GM21723 (cell line): Measurements from ENCODE around the gene NSUN7.

Experiments
- ATAC-seq: cut with Tn5 transposase; IDR thresholded peaks from one replicate; pipeline ENCODE4 v1.9.1; 2021; ENCODE audit warnings: mild to moderate bottlenecking, moderate library complexity; ENCODE audit not compliant: unreplicated experiment

The NSUN7 gene

GRCh38 chr4:40844261-40844660 is 94.5 kb downstream of the NSUN7 start:
- no peak for ATAC-seq

GRCh38 chr4:40845154-40845835 is 95.5 kb downstream of the NSUN7 start:
- no peak for ATAC-seq

DNA sequence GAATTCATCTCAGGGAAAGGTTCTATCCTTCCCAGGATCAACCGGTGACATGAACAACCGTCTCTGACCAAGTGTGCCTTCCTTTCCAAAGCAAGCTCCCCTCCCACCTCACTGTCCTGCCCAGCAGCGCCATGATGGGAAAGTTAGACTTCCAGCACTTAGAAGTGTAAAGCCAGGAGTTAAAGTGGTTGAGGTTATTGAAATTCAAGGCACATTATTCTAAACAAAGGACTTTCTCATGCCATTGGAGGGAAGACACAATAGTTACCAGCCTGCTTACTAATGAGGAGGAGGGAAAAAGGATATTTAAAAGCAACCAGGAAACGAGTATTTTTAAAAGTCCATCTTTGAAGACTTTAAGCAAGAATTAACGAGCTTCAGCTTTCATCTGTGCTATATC is 96.8 kb downstream of the NSUN7 start:
- ATAC-seq: no peak

DNA sequence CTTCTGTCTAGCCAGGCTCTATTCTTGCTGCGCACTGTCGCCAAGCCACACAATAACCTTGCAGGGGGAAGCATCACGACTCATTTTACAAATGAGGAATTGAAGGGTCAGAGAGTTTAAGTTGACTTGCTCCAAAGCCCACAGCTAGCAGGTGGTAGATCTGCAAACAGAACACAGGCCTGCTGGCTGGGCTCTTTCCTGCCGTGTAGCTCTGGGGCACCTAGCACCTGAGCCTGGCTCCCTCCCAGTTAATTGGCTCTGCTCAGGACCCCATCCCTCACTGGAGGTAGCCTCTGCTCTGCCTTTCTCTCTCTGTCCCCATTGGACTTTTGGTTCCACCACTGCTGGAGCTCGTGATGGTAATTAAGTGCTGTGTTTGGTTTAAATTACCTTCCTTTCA is 98.5 kb downstream of the NSUN7 start:
- no peak for ATAC-seq

DNA sequence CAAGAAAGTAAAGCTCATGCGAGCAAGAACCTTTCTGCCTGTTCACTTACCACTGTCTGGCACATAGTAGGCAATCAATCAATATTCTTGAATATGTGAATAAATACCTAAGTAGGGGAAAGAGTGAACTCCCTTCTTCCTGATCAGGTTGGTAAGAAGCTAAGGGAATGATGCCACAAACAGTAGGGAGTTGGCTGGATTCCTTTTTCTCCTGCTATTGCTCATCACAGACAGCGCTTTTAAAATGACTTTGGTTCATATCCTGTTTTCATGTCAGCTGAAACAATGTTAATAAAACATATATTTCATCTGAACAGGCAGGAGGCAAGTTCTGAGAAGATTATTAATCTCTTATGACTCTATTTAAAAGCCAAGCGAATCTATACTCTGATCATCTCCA is 99.2 kb downstream of the NSUN7 start:
- ATAC-seq: no peak

GRCh38 chr4:40850496-40850895 is 100.7 kb downstream of the NSUN7 start:
- ATAC-seq: no peak

GRCh38 chr4:40856277-40856839 is 106.6 kb downstream of the NSUN7 start:
- no peak for ATAC-seq

GRCh38 chr4:40856840-40857362 is 107.1 kb downstream of the NSUN7 start:
- peak; percentile 93 for ATAC-seq

GRCh38 chr4:40857956-40858355 is 108.2 kb downstream of the NSUN7 start:
- no peak for ATAC-seq

DNA sequence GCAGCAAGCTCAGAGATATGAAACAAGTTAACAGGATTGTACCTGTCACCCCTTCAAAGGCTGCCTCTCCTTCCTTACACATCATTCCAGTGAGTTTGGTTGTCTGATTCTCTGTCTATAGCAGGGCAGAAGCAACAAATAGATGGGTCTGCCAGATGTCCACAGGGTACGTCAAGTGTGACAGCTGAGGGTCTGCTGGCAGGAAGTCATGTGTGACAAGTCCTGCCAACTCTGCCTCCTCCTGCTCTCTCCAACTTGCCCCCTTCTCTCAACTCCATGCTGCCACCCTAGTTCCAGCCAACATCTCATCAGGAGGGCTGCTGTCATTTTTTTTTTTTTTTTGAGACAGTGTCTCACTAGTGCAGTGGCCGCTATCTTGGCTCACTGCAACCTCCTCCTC is 109.2 kb downstream of the NSUN7 start:
- no peak for ATAC-seq
